Skin of body (tissue), 2 donors: ENCODE results near the gene PTPRN2. TPM values are rescaled to one million over a fixed set of nuclear protein-coding genes. Genes with fewer than 3 reads are reported as not detected.
"Not testable (repeated sequence)": the region's sequence is repeated elsewhere in the genome, so short reads cannot be mapped to it uniquely, and the experiment has no call there.

ENCODE experiments used
- DNase-seq: peaks from one replicate; lab custom pipeline; 2025; lab: John Stamatoyannopoulos, UW
- total RNA-seq: library from RNA; depleted of rRNA; stranded (reverse); fragments of >200 nt; gene quantifications from one replicate; pipeline ENCODE4 v1.2.3, GENCODE V29; 2014

Gene PTPRN2
- total RNA-seq, 1 donor from 2014 or later: 0.99 TPM

GRCh38 chr7:158389514-158390425 is 197.9 kb downstream of the PTPRN2 start:
- no peak for DNase-seq

DNA sequence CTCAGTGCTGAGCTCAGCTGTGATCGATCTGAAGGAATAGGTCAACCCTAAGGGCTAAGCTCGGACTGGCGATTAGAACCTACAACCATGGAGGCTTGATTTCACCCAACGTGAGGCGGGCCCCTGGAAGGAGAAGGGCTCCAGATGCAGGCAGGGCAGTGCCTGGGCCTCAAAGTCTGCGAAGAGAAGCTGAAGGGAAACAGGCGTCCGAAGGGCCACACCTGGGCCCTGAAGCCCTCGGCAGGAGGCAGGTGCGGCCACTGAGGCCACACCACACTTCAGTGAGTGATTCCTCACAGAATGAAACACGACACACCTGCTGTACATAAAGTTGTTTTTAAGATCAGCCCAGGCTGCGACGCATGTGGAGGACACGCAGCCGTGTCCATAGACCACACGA is 198.7 kb downstream of the PTPRN2 start:
- DNase-seq: no peak

- DNase-seq: no peak
Measured at GRCh38 chr7:158388072-158388471, 199.6 kb downstream of the PTPRN2 start.

DNA sequence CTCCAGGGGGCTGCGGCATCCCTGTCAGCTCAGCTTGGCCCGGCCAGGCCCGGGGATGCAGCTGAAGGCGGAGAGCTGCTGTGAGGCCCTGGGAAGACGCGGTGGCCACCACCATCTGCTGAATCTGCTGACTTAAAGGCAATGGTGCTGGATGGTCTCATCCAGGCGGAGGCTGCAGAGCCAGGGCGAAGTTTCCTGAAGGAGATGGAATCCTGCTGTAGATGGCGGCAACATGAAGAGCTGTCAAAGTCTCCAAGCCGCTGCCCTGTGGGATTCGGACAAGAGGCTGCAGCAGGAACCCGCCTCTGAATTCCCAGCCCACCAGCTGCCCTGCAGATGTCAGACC is 200.1 kb downstream of the PTPRN2 start:
- no peak for DNase-seq

DNA sequence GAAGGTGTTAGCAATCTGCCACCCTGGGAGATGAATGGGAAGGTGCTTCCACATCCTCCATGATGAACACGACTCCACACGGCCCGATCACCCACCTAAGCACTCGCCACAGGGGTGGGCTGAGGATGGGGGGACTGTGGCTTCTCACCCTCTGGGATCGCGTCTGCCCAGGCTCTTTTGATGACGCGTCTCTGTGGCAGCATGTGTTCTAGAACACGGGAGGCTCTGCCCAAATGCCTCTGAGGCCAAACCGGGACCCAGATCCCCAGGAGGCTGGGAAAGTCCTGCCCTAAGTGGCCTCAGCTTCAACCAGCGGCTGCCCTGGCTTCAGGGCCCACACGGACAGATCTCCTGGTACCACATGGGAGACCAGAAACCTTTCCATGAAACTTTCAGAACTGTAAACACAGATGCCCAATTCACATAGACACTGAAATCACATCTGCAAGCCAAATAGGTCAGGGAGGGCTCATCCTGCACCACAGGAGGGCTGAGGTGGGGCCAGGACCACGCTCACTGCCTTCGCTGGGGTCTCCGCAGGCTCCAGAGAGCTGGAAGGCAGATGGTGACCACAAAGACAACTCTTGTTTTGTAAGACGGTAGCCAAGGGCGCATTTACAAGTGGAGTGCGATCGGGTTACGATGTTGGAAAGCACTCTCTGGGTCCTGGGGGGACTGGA is 200.6 kb downstream of the PTPRN2 start:
- DNase-seq: no peak

DNA sequence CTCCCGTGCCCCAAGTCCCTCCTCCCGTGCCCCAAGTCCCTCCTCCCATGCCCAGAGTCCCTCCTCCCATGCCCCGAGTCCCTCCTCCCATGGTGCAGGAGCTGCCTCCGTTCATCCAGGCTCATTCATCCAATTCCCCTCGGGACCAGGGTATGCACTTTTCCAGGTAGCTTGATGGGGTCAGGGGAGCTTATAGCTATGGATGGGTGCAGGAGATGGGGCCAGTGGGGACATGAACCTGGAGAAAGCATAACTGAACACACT is 201.3 kb downstream of the PTPRN2 start:
- DNase-seq: no peak

DNA sequence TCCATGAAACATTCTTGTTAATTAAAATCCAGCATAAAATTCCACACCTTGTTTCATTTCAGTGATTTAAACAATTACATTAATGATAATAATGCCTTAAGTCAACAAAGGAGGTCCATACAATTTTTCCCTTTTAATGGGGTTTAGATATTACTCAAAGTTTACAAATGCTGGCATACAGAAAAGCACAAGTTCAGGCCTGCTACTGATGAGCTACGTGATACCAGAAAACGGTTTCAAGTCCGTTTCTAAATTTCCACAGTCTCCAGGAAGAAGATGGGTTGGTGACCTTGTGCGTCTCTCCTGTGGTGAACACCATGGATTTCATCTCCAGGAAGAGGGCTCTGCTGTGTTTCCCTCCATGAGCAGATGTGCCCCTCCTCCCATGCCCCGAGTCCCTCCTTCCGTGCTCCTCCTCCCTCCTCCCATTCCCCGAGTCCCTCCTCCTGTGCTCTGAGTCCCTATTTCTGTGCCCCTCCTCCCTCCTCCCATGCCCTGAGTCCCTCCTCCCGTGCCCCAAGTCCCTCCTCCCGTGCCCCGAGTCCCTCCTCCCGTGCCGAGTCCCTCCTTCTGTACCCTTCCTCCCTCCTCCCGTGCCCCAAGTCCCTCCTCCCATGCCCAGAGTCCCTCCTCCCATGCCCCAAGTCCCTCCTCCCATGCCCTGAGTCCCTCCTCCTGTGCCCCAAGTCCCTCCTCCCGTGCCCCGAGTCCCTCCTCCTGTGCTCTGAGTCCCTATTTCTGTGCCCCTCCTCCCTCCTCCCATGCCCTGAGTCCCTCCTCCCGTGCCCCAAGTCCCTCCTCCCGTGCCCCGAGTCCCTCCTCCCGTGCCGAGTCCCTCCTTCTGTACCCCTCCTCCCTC is 201.9 kb downstream of the PTPRN2 start:
- not testable (repeated sequence) for DNase-seq

- DNase-seq: no peak
Measured at GRCh38 chr7:158384746-158385145, 202.9 kb downstream of the PTPRN2 start.

DNA sequence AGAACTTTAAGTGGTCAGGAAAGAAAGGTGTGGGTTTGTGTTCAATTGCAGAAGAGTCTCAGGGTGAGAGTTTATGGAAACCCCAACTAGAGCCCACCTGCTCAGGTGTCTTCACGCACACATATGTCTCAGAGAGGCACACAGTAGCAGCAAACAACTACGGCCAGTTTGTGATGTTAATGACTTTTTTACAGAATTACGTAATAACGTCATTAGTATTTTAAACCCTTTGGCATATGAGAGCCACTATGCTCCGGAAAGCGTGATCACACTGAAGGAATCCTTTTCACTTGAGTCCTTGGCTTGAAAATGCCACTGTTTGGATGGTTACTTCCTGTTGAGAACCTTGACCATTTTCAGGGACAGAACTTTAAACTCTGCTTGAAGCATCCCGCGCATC is 204.0 kb downstream of the PTPRN2 start:
- no peak for DNase-seq

- no peak for DNase-seq
Measured at GRCh38 chr7:158382363-158383254, 205.0 kb downstream of the PTPRN2 start.

DNA sequence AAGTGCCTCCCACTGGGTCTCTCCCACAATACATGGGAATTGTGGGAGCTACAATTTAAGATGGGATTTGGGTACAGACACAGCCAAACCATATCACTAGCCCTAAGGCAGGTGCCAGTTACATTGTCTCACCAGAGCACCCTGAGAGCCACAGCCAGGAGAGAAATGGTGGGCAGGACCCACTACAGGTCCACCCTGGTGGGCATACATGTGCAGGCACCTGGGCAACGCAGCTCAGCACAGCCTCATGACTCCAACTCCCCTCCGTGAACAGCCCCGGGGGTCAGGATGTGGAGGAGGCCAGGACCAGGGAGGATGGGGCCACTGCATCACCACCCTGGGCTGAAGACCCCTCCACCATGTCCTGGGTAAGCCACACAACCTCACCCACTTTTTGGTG is 205.7 kb downstream of the PTPRN2 start:
- DNase-seq: no peak

DNA sequence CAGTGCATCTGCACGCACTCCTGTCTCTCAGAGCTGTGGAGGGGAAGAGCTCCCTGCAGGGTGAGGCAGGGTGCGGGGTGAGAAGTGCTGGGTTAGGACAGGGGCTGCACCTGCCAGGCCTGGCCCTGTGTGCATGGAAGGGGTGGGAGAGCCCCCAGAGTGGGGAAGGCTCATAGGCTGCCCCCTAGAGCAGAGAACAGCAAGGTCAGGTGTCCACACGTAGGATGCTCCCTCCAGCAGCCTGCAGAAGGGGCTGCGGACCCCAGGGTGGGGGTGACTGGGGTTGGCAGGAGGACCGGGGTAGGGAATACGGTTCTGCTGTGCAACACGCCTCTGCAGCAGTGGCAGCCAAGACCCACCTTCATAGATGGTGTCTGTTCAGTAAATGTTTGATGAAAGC is 208.6 kb downstream of the PTPRN2 start:
- DNase-seq: no peak

DNA sequence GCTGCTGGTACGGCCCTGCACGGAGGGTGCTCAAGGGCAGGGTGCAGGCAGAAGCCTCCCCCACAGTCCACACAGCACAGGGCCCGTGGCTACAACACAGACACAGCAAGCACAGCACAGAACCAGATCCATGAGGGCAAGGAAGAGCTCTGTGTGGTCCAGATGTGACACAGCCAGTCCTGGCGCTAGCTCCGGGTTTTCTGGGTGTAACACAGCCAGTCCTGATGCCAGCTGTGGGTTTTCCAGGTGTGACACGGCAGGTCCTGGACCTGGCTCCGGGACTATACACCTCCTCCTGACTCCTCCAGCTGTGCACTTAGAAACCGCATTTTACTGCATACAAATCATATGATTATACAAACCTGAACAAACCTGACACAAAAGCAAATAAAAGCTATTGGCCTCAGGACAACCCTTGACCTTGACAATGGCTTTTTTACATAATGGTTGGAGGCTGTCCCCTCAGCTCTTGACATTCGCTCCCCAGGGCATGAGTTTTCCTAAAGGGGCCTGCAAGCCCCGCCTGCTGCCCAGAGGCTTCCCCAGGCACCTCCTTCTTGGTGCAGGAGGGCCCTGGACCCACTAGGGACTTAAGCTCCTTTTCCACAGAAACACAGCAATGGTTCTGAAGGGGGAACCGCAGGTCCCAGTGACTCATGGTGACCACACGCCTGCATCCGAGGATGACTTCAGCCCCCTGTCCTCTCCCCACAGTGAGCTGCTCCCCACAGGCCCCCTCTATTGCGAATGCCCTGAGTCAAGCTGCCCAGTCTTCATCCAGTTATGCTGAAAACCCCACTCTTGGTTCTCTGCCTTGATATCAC is 209.6 kb downstream of the PTPRN2 start:
- no peak for DNase-seq

DNA sequence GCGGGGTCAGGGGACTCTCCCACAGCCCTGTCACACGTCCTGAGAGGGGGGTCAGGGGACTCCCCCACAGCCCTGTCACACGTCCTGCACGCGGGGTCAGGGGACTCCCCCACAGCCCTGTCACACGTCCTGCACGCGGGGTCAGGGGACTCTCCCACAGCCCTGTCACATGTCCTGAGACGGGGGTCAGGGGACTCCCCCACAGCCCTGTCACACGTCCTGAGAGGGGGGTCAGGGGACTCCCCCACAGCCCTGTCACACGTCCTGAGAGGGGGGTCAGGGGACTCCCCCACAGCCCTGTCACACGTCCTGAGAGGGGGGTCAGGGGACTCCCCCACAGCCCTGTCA is 210.8 kb downstream of the PTPRN2 start:
- DNase-seq: not testable (repeated sequence)

DNA sequence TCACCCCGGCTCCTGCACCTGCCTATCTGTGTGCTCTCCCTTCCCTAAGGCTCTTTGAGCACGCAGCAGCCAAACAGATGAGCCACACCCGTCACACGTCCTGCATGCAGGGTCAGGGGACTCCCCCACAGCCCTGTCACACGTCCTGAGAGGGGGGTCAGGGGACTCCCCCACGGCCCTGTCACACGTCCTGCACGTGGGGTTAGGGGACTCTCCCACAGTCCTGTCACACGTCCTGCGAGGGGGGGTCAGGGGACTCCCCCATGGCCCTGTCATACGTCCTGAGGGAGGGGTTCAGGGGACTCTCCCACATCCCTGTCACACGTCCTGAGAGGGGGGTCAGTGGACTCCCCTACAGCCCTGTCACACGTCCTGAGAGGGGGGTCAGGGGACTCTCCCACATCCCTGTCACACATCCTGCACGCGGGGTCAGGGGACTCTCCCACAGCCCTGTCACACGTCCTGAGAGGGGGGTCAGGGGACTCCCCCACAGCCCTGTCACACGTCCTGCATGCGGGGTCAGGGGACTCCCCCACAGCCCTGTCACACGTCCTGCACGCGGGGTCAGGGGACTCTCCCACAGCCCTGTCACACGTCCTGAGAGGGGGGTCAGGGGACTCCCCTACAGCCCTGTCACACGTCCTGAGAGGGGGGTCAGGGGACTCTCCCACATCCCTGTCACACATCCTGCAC is 211.3 kb downstream of the PTPRN2 start:
- not testable (repeated sequence) for DNase-seq

DNA sequence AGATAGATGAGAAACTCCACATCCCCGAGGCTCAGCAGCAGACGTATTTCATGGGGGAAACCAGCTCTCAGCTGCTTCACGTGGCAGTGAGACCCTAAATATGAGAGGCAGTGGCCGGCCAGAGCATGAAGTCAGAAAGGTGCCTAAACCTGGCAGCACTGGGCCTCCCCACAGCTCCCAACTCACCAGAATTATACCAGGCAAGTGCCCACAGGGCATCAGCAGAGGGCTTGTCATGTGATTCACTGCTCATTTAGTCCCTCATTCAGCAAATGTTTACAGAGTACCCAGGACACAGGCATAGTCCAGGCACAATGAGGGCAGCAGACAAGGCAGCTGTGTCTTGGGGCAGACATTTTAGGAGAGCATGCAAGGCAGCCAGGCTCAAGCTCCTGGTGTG is 212.6 kb downstream of the PTPRN2 start:
- no peak for DNase-seq

GRCh38 chr7:158374586-158374985 is 213.0 kb downstream of the PTPRN2 start:
- DNase-seq: no peak

DNA sequence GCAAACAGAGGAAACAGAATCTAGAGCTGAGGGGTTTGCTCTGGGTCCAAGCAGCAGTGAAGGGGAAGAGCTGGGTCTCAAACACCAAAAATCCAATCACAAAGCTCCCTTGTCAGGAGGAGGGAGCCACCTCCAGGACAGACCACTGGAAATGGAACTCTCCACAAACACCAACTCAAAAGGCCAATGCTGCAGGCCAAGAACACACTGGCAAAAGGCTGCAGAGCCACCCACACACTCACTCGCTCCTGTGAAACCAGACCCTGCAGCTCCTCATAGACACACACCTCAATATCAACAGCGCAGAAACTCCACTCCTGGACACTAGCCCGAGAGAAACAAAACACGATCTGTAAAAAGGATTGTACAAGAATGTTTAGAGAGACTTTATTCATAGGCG is 213.5 kb downstream of the PTPRN2 start:
- DNase-seq: no peak

DNA sequence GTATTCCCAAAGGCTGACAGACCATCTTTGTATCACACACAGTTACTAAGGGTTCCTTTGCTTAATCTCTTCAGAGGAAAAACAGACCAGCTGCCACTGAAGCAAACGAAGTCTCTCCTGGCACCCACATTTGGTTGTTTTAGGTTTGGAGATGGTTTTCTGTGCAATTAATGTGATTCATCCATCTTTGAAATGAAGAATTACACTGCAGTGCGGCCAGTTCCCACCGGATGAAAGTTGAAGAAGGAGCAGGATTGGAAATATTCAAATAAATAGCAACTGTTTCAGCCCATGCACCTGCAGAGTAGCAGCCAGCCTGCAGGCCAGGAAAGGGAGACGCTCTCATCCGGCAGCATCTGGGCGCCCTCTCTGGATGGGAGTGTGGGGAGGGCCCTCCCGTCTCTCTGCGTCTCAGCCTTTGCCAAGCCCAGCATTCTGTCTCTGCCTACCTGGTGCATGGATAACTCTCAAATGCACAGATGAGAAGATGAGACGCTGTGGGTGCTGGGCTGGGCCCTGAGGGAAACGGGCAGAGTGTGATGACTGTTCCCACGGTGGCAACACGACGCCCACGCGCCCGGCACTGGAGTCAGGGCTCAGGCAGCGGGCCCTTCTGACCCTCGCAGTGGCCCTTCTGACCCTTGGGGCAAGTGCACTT is 214.0 kb downstream of the PTPRN2 start:
- no peak for DNase-seq
